Tibial nerve (tissue), 4 donors: ENCODE measurements around the gene LHX2. TPM values are rescaled to one million over a fixed set of nuclear protein-coding genes. Genes with fewer than 3 reads are reported as not detected.

Experiments
- DNase-seq, 2 donors: peaks; one replicate each; pipeline ENCODE4 v3.0.0-alpha.2; 2019; ENCODE audit warnings: low spot score in 2 of 2
- H3K27ac ChIP-seq, 4 donors: fragments of 200-600 bp; sonication (generic) in 3 of 4; one replicate each; pipeline ENCODE4 v1.5.1; 2017 to 2019; ENCODE audit warnings: mild to moderate bottlenecking in 1 of 4
- H3K27me3 ChIP-seq, 2 donors: fragments of 200-600 bp; sonication (generic) in 1 of 2; one replicate each; pipeline versions ENCODE4 v1.5.1 to v1.6.0; 2017 to 2019
- H3K36me3 ChIP-seq, 3 donors: fragments of 200-600 bp; sonication (generic); one replicate each; pipeline ENCODE4 v1.5.1; 2018 to 2019
- H3K4me1 ChIP-seq, 4 donors: fragments of 200-600 bp; sonication (generic) in 3 of 4; one replicate each; pipeline ENCODE4 v1.5.1; 2017 to 2019
- H3K4me3 ChIP-seq, 4 donors: fragments of 200-600 bp; sonication (generic) in 3 of 4; one replicate each; pipeline ENCODE4 v1.5.1; 2017 to 2019; ENCODE audit warnings: mild to moderate bottlenecking in 1 of 4, moderate library complexity in 1 of 4
- H3K9me3 ChIP-seq, 4 donors: fragments of 200-600 bp; sonication (generic) in 3 of 4; one replicate each; pipeline ENCODE4 v1.5.1; 2017 to 2019
- EP300 ChIP-seq, 2 donors: sonication (generic); formaldehyde crosslinking; IDR thresholded peaks; one replicate each; pipeline ENCODE4 v1.6.1; 2017; ENCODE audit warnings: antibody characterized with exemption in 2 of 2, mild to moderate bottlenecking in 1 of 2
- POLR2A ChIP-seq, 2 donors: fragments of 450-650 bp; IDR thresholded peaks; one replicate each; pipeline ENCODE4 v1.6.1; 2017; ENCODE audit warnings: antibody characterized with exemption in 2 of 2, mild to moderate bottlenecking in 2 of 2, moderate library complexity in 2 of 2
- WGBS, 2 donors: methylation state at CpG; one replicate each; pipeline ENCODE4 v1.1.5; 2018; 5-methylcytosine and 5-hydroxymethylcytosine counted together
- total RNA-seq, 4 donors: library from RNA; depleted of rRNA; stranded (reverse); fragments of >200 nt; gene quantifications; one replicate each; pipeline ENCODE4 v1.1.0, GENCODE V29; 2016
- TF ChIP-seq, protein P1 (sequence below), 5 experiments: fragments of 200-600 bp in 3 of 5; fragments of 450-650 bp in 2 of 5; sonication (generic) in 3 of 5; IDR thresholded peaks; one replicate each; pipeline ENCODE4 v1.5.1; 2016 to 2019; ENCODE audit warnings: antibody characterized with exemption in 5 of 5, mild to moderate bottlenecking in 3 of 5, moderate library complexity in 2 of 5

The LHX2 gene
- total RNA-seq, 4 donors from 2014 or later: not detected

DNA sequence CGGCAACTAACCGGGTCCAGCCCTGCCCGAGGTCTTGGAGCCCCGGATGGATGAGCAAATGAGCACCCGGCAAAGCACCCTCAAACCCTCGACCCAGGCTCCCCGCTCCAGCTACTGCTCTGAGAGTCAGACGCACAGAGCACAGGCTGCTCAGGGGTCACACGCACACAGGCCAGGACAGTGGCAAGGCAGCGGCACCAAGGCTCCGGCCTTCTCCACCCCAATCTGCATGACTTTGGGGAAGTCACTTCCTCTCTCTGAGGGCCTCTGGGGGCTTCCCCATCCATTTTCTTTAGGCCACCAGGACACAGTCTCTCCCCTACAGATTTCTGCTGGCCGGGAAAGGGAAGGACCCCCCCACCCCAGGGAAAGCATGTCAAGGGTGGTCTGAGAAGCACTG, 18.0 kb downstream of the LHX2 start:
- no peak for TF ChIP-seq POLR2A (IDR thresholded peaks at IDR 0.05)
- Histone ChIP-seq H3K4me3 (no peak overlapping the region), H3K27ac (no peak overlapping the region), H3K27me3 (peaks cover 0 to 67% of the 10 kb centered on the region in 2 donors), H3K36me3 (no peaks in the 10 kb centered on the region), H3K4me1 (peaks cover 0 to 6% (median 0%) of the 10 kb centered on the region in 4 donors), H3K9me3 (no peaks in the 10 kb centered on the region)
- no peak for DNase-seq
- 76 to 84% methylated on average over 11 to 12 of the region's 12 CpGs for WGBS, 2 donors

DNA sequence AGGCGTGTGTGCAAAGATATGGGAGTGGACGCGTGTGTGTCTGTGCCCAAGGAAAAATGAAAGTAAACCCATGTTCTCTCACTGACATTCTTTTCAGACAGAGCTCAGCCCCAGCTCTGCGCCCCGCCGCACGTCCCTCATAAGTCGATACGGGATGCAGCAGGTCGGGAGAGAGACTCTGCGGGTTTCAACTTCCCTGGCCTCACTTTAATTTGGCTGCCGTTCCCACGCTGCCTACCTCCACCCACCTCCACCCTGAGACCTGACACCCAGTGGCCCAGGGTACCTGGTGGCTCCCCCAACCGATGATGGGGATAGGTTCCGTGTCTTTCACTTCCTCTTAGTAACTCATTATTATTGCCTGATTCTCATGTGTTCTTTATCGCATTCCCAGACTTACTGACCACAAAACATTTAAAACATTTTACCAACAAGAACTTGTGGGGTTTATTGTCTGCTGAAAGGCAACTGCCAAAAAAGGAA, 19.4 kb downstream of the LHX2 start:
- Histone ChIP-seq H3K27ac (no peak overlapping the region), H3K9me3 (no peaks in the 10 kb centered on the region), H3K36me3 (no peaks in the 10 kb centered on the region), H3K27me3 (peaks cover 0 to 66% of the 10 kb centered on the region in 2 donors), H3K4me1 (peaks cover 0 to 6% (median 0%) of the 10 kb centered on the region in 4 donors), H3K4me3 (peak overlapping the region in 1 of 4 donors; percentile 19)
- TF ChIP-seq, protein P1, sequence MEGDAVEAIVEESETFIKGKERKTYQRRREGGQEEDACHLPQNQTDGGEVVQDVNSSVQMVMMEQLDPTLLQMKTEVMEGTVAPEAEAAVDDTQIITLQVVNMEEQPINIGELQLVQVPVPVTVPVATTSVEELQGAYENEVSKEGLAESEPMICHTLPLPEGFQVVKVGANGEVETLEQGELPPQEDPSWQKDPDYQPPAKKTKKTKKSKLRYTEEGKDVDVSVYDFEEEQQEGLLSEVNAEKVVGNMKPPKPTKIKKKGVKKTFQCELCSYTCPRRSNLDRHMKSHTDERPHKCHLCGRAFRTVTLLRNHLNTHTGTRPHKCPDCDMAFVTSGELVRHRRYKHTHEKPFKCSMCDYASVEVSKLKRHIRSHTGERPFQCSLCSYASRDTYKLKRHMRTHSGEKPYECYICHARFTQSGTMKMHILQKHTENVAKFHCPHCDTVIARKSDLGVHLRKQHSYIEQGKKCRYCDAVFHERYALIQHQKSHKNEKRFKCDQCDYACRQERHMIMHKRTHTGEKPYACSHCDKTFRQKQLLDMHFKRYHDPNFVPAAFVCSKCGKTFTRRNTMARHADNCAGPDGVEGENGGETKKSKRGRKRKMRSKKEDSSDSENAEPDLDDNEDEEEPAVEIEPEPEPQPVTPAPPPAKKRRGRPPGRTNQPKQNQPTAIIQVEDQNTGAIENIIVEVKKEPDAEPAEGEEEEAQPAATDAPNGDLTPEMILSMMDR (IDR thresholded peaks at IDR 0.05): no peak
- no peak for TF ChIP-seq POLR2A (IDR thresholded peaks at IDR 0.05)
- no peak for TF ChIP-seq EP300 (IDR thresholded peaks at IDR 0.05)
- WGBS, 2 donors: 68 to 69% methylated on average over 16 of the region's 16 CpGs
- no peak for DNase-seq

DNA sequence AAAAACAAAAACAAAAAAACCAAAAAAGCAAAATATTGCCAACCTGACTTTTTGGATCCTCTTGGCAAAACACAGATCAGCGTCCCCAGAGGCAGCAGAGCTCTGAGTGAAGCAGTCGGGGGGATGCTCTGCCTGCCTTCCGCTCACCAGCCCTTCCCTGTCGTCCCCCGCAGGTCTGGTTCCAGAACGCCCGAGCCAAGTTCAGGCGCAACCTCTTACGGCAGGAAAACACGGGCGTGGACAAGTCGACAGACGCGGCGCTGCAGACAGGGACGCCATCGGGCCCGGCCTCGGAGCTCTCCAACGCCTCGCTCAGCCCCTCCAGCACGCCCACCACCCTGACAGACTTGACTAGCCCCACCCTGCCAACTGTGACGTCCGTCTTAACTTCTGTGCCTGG, 20.7 kb downstream of the LHX2 start:
- Histone ChIP-seq H3K4me3 (no peak overlapping the region), H3K9me3 (no peaks in the 10 kb centered on the region), H3K27me3 (peaks cover 0 to 77% of the 10 kb centered on the region in 2 donors), H3K36me3 (no peaks in the 10 kb centered on the region), H3K27ac (no peak overlapping the region), H3K4me1 (peaks cover 0 to 6% (median 0%) of the 10 kb centered on the region in 4 donors)
- TF ChIP-seq EP300 (IDR thresholded peaks at IDR 0.05) (no peak), POLR2A (IDR thresholded peaks at IDR 0.05) (no peak)
- TF ChIP-seq, protein P1 (IDR thresholded peaks at IDR 0.05): no peak
- 21 to 34% methylated on average over 22 to 24 of the region's 24 CpGs for WGBS, 2 donors
- no peak for DNase-seq

DNA sequence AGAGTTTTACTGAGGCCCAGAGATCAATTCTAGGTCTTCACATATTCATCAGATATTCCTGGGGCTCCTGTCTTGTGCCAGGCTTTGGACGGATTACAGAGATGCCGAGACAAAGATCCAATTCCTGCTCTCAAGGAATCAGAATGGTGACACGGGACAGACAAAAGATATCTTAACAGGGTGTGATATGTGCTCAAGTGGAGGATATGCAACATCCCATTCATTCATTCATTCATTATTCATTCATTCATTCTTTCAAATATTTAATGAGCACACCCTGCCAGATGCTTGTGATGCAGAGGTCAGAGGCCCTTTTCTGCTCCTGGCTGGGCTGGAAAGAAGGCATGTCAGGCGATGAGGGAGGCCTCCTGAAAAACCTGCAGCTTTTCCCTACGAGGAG, 21.8 kb downstream of the LHX2 start:
- no peak for DNase-seq
- no peak overlapping the region for H3K4me3 ChIP-seq
- 86 to 88% methylated on average over 5 of the region's 5 CpGs for WGBS, 2 donors
- peaks cover 0 to 88% of the 10 kb centered on the region in 2 donors for H3K27me3 ChIP-seq
- H3K36me3 ChIP-seq: no peaks in the 10 kb centered on the region
- no peak overlapping the region for H3K27ac ChIP-seq
- no peaks in the 10 kb centered on the region for H3K9me3 ChIP-seq
- peaks cover 0 to 6% (median 0%) of the 10 kb centered on the region in 4 donors for H3K4me1 ChIP-seq
- TF ChIP-seq EP300 (IDR thresholded peaks at IDR 0.05): no peak

DNA sequence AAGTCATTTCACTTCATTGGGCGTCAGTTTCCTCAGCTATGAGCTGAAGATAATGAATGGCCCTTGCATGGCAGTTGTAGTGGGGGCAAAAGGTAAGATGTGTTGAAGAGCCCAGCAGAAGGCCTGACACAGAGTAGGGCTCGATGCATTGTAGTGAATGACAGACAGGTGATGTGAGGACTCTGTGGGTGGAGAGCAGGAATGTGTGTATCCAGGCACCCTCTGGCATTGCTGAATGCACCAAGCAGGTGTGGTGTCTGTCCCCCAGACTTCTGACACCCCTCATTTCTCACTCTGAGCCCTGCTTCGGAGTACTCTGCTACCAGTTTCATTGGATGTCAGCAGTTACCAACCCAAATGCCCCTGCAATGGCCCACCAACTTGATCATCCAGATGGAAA, 22.4 kb downstream of the LHX2 start:
- no peak for TF ChIP-seq EP300 (IDR thresholded peaks at IDR 0.05)
- TF ChIP-seq, protein P1 (IDR thresholded peaks at IDR 0.05): no peak
- TF ChIP-seq POLR2A (IDR thresholded peaks at IDR 0.05): no peak
- DNase-seq: no peak
- Histone ChIP-seq H3K27ac (no peak overlapping the region), H3K4me3 (no peak overlapping the region), H3K4me1 (peaks cover 0 to 6% (median 0%) of the 10 kb centered on the region in 4 donors), H3K9me3 (no peaks in the 10 kb centered on the region), H3K36me3 (no peaks in the 10 kb centered on the region), H3K27me3 (peaks cover 0 to 87% of the 10 kb centered on the region in 2 donors)
- WGBS, 2 donors: 84 to 85% methylated on average over 3 of the region's 3 CpGs

DNA sequence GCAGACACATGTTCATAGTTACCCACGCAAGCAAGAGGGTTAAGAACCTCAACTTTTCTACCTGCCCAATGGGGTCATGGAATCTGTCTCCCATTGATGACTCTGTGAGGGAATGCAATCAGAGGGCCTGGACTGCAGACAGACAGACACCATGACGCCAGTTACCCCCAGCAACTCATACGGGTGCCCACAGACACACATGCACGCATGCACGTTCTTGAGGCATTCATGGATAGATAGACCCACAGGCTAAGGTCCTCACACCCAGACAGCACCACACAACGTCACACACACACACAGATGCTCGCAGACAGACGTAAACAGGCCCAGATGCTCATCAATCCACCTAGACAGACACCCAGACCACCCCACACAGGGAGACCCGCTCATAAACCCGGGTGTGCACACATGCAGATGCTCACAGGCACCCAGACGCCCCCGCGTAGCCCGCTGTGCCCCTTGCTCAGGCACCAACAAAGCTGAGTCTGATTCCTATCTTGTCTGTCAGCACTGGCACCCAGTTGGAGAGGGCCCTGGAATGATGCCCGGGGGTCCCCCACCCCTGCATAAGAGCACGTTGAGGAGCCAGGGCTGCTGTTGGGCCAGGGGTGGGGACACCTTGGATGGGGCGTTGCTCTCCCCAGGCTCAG, 23.6 kb downstream of the LHX2 start:
- no peaks in the 10 kb centered on the region for H3K36me3 ChIP-seq
- H3K9me3 ChIP-seq: no peaks in the 10 kb centered on the region
- WGBS, 2 donors: 82% methylated on average over 15 to 17 of the region's 17 CpGs
- DNase-seq: no peak
- H3K27me3 ChIP-seq: peaks cover 0 to 87% of the 10 kb centered on the region in 2 donors
- H3K27ac ChIP-seq: no peak overlapping the region
- TF ChIP-seq EP300 (IDR thresholded peaks at IDR 0.05) (no peak), POLR2A (IDR thresholded peaks at IDR 0.05) (no peak)
- TF ChIP-seq, protein P1 (IDR thresholded peaks at IDR 0.05): no peak
- peaks cover 0 to 6% (median 0%) of the 10 kb centered on the region in 4 donors for H3K4me1 ChIP-seq
- H3K4me3 ChIP-seq: no peak overlapping the region
